ENCODE results near the gene GNGT2.
A peak's percentile ranks its signal among the peaks of the same experiment; 100 is the strongest.
"Not testable (repeated sequence)": the region's sequence is repeated elsewhere in the genome, so short reads cannot be mapped to it uniquely, and the experiment has no call there.

GNGT2 gene

DNA sequence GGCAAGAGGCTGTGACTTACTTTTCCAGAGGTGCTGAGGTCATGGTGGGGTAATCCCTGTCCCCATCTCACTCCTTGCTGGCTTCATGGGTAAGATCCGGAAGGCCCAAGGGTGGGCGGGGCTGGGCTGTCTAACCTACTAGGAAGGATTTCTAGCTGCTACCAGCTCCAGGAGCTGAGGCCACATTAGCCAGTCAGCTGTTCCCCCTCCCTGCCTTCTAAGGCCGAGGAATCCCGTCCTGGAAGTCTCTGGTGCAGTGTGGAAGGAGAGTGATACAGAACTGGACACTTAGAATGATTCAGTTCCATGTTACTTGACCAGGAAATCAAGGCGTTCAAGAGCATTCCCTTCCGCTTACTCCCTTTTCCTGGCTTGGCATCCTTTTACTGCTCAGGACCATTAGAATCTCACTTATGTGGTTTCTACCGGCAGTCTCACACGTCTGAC, 8.9 kb downstream of the GNGT2 start:
- no peak for DNase-seq

DNA sequence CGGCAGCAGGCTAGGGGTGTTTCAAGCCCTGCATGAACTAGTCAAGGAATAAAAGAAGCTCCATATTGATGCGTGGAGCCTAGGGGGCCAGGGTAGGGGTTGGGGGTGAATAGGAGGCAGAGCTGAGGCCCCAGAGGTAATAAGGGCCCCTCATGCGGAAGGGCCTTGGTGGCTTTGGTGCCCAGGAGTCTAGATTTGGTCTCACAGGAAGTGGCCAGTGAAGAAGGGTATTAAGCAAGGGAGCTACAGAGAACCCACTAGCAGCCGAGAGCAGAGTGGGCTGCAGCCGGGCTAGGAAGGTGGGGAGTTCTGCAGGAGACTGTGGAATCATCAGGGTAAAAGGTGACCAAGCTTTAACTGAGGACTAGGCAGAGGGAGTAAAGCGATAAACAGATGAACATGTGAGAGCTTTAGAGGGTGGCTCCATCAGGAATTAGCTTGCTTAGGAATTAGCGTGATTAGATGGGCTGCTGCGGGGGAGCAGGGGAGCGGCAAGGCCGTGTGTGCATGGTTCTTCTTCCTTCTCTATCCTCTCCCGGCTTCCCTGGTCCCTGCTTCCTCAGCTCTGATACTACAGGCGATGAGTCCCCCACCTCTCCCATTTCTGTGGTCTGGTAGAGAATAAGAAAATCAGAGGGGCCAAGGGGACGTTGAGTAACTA, 9.8 kb downstream of the GNGT2 start:
- DNase-seq, result no peak

DNA sequence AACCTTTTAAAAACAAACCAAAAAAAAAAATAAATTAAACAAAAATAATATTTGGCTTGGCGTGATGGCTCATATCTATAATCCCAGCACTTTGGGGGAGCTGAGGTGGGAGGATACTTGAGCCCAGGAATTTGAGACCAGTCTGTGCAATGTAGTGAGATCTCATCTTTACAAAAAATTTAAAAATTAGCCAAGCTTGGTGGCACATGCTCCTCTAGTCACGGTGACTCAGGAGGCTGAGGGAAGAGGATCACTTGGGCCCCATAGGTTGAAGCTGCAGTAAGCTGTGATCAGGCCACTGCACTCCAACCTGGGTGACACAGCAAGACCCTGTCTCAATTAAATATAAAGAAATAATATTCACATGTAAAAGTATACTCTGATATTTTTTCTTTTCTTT, 12.2 kb downstream of the GNGT2 start:
- DNase-seq, result no peak

DNA sequence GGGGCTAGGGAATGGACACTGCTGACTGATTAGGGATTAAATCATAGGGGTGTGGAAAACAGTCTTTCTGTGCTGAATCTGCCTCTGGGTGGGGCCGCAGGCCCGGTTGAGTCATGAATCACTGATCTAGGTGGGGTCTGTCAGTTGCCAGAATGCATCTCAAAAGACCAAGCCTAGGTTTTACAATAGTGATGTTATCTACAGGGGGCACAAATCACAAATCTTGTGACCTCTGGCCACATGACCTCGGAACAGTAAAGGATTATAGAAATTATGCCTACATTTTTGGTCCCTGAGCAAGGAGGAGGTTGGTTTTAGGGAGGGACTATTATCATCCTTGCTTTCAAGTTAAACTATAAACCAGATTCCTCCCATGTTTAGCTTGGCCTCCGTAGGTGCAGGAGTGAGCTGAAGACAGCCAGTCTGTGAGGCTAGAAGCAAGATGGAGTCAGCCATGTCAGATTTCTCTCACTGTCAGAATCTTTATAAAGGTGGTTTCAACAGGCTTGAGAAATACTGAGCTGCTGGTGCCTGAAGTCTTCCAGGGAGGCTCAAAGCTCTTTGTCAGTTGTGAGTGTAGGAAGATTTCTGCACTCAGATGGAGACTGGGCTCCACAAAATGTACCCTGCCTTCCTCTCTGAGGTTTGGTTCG, 12.9 kb downstream of the GNGT2 start:
- DNase-seq, result no peak

DNA sequence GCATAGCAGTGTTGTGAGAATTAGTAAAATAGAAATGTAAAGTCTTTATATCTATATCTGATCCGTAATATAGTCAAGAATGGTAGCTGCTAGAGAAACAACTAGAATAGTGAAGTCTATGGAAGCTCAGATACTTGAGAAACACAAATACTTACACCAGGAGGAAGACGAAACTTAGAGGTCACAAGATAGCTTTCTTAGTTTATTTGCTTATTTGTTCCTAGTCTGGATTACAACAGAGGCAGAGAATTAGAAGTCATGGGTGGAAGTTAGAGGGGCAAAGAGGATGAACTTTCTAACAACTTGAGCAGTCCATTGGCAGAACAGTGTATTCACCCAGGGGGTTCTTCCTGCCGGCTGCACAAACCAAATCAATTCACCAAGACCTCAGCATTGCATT, 13.9 kb downstream of the GNGT2 start:
- DNase-seq, result no peak

DNA sequence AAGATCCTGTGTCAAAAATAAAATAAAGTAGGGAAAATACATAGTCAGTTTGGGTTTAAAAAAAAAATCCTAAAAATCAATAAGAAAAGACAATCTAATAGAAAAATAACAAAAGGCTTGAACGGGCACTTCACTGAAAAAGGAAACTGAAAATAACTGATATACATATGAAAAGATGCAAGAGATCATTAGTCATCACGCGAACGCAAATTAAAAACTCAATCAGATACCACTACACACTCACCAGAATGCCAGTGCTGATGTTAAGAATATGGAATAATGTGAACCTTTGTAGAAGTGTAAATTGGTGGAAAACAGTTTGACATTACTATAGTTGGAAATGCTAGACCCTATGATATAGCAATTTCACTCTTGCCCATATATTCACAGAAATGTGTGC, 14.6 kb downstream of the GNGT2 start:
- peak; percentile 59 for DNase-seq

DNA sequence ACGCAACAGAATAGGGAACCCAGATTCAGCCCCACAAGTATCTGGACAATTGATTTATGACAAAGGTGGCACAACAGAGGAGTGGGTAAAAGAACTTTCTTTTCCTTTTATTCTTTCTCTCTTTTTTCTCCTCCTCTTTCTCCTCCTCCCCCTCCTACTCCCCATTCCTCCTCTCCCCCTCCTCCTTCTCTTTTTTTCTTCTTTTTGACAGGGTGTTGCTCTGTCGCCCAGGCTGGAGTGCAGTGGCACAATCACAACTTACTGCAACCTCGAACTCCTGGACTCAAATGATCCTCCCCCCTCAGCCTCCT, 16.1 kb downstream of the GNGT2 start:
- DNase-seq, result no peak

DNA sequence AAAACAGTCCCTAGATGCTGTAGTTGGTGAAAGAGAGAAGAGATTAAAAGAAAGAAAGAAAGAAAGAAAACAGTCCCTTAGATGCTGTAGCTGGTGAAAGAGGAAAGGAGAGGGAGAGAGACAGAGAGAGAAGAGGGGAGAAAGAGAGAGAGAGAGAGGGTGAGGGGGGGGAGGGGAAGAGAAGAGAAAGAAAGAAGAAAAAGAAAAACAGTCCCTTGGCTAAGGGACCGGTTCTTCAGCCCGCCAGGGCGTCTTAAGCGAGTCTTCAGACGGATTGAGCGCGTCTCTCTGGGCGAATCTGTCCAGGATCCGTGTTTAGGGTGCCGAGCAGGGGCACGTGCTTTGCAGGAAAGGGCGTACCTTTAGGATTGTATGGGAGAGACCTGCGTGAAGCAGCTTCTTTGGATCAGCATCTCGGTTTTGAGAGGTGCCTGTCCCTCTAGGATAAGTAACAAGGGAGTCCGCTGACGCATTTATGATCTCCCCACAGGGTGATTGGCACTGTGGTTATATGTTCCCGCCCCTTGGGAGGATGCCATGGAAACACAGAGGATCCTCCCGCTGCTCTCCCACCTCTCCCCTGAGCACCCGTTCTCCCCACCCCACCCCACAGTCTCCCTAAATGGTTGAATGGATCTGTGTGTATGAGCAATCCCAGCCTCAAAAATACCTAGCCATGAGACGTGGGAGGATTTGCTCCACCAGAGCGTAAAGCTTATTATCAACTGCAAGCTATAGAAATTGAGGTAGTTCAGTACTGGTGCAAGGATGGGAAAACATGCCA, 16.7 kb downstream of the GNGT2 start:
- peak; percentile 55 for DNase-seq

DNA sequence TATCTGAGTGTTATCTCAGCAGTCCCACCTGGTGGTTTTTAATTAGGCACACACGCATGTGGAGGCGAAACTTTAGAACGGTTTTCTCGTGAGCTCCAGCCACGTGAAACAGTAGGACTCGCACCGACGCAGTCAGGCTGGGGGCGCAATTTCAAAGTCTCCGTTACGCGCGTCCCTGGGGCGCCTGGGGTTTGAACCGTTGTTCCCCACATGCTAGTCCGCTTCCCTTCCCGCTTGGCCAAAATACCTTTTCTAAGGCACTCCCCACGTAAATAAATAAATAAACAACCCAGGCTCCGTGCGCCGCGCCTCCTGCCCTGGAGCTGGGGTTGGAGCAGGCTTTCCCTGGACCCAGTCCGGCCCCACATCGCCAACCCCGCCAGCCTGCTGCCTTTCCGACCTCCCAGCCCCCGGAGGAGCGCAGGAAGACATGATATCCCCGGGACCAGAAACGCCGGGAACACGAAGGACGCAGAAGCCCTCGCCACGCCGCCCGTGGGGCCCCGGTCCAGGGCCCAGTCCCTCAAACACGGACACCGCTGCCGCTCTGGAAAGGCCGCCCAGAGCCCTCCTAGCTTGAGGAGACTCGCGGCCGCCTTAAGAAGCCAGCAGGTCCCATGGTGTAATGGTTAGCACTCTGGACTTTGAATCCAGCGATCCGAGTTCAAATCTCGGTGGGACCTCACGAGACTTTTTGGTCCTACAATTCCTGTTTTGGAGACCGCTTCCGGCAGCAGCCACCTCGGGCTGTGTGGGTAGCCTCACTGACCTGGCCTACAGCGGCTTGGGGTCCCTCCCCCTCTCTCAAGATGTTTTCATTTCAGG, 18.2 kb downstream of the GNGT2 start:
- DNase-seq, result peak; percentile 90

DNA sequence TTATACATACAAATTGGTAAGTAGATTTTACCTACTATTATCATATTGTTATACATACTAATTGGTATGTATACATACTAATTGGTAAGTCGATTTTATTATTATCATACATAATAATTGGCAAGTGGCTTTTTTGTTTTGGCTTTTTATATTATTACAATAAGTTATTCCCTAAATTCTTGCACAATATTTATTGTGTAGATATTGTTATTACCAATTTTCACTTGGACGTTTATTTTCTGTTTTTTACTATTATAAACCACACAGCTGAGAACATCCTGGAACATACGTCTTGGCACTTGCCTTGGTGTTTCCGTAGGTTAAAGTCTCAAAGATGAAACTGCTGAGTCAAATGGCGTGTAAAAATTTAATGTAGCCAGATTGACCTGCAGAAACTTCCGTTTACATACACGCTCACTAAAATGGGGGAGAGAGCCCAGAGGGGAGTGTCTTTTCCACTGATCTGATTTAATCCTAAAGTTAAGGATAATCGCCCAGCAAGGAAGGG, 18.9 kb downstream of the GNGT2 start:
- peak; percentile 86 for DNase-seq

DNA sequence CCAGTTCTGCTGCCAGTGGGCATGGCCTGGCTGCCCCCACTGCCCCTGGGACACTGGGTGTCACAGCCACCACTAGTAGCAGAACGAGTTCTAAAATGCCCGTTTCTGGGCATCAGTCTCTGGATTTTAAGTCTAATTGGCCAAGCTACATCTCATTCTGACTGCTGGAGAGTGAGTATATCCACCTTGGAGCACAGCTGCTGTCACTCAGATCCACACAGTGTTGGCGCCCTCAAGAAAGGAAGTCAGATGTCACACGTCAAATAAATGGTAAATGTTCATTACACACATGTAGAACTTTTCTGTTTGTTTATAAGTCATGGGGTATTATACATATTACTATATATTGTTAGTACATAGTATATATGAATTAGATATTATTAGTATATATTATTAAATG, 19.4 kb downstream of the GNGT2 start:
- no peak for DNase-seq

DNA sequence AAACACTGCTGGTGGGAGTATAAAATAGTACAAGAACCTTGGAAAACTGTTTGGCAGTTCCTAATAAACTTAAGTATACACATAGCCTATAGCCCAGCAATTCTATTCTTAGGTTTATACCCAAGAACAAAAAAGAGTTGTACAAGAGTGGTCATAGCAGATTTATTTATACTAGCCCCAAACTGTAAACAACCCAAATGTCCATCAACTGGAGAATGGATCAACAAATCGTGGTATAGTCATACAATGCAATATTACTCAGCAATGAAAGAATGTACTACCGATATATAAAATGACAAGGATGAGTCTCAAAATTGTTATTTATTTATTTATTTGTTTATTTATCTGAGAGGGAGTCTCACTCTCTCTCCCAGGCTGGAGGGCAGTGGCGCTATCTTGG, 23.1 kb downstream of the GNGT2 start:
- DNase-seq, result no peak

DNA sequence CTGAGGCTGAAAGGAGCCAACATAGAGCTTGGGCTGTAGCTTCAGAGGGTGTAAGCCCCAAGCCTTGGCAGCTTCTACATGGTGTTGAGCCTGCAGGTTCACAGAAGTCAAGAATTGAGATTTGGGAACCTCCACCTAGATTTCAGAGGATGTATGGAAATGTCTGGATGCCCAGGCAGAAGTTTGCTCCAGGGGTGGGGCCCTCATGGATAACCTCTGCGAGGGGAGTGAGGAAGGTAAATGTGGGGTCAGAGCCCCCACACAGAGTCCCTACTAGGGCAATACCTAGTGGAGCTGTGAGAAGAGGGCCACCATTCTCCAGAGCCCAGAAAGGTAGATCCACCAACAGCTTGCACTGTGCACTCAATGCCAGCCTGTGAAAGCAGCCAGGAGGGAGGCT, 25.0 kb downstream of the GNGT2 start:
- not testable (repeated sequence) for DNase-seq

DNA sequence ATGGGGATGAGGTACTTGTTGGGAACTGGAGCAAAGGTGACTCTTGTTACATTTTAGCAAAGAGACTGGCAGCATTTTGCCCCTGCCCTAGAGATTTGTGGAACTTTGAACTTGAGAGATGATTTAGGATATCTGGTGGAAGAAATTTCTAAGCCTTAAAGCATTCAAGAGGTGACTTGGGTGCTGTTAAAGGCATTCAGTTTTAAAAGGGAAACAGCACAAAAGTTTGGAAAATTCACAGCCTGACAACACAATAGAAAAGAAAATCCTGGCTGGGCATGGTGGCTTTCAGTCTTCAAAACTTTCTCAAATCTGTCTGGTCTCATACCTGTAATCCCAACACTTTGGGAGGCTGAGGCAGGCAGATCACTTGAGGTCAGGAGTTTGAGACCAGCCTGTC, 25.9 kb downstream of the GNGT2 start:
- not testable (repeated sequence) for DNase-seq

DNA sequence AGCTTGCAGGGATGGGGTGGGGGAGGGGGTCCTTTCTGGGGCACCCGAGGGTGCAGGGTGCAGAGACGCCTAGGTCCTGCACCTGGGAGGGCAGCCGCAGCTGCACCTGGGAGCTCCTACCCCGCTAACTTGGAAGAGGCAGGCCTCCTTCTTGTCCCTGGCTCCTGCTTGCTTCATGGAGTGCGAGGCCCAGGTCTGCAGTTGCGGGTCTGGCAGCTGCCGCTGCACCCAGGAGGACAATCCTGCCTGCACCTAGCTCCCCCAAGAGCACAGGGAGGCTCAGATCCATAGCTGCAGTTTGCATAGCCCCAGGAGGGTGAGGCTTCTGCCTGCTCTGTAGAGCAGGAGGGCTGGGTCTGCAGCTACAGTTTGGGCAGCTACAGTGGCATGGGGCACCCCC, 26.6 kb downstream of the GNGT2 start:
- no peak for DNase-seq

DNA sequence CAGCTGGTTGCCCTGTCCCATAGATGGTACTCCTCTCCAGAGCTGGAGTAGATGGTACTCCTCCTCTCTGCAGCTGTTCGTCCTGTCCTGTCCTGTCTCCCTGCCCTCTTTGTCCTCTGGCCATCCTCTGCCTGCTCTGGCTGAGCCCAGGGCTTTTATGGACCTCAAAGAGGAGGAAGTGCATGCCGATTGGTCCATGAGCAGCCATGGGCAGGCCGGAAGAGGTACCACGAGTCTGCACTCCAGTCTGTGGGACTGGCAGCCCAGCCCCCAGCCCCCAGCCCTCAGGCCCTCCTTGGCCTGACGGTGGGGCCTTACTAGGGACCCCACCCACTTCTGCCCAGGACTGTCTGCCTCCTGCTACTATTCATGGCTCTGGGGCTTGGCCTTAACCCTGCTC, 27.0 kb downstream of the GNGT2 start:
- no peak for DNase-seq

DNA sequence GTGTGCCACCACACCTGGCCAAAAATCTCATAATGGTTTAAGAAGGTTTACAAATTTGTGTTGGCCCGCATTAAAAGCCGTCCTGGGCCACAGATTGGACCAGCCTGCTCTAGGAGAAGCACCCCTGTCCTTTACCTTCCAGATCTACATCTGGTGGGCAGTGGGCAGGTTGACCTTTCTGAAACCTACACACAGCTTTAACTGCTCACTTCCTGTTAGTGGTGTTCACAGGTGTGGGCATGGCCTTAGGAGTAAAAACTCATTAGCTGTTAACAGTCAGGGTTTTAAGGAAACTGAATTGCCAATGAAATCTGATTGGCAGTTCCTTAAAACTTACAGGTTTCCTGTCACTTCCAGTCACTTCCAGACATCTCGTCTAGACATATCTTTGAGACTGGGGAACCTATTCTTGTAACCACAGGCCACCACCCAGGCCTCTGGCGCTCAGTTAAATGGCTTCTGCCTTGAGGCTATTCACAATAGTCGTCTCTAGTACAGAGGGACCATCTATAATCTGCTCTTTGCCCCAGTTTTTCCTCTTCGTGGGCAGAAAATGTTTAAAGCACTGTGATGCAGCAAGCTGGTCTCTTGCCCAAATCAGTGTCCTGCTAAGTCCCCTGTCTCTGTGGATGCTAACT, 29.3 kb downstream of the GNGT2 start:
- DNase-seq, result no peak

DNA sequence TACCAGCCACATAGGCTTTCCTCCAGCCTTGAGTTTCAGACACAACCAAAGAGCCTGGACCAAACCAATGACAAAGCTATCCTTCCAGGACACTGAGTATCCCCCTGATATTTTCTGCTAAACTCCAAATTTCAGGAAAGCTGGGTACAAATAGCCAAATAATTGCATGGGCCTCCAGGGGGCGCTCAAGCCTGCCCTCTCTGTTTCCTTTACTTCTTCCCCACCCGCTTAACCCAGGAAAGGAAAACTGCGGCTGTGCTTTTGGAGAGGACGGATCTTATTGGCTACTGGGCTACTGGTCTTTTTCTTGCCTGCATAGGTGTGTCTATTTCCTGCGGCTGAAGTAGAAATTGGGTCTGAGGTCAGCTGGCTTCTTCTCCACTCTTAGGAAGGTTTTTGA, 30.1 kb downstream of the GNGT2 start:
- peak; percentile 55 for DNase-seq

DNA sequence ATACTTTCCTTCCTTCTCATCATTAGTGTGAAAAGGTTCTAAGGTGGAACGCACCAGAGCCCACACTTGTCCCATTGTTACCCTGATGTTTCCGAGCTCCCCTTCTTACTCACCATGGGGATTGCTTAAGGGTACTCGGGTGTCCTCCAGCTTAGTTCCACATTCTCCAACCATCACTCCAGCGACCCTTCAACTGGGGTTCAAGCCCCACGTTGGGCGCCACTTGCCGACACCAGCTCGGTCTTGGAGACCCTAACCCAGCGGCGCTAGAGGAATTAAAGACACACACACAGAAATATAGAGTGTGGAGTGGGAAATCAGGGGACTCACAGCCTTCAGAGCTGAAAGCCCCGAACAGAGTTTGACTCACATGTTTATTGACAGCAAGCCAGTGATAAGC, 34.4 kb downstream of the GNGT2 start:
- not testable (repeated sequence) for DNase-seq

DNA sequence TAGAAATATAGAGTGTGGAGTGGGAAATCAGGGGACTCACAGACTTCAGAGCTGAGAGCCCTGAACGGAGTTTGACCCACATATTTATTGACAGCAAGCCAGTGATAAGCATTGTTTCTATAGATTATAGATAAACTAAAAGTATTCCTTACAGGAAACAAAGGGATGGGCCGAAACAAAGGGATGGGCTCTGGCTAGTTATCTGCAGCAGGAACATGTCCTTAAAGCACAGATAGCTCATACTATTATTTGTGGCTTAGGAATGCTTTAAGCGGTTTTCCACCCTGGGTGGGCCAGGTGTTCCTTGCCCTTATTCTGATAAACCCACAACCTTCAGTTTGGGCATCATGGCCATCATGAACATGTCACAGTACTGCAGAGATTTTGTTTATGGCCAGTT, 39.7 kb downstream of the GNGT2 start:
- not testable (repeated sequence) for DNase-seq

DNA sequence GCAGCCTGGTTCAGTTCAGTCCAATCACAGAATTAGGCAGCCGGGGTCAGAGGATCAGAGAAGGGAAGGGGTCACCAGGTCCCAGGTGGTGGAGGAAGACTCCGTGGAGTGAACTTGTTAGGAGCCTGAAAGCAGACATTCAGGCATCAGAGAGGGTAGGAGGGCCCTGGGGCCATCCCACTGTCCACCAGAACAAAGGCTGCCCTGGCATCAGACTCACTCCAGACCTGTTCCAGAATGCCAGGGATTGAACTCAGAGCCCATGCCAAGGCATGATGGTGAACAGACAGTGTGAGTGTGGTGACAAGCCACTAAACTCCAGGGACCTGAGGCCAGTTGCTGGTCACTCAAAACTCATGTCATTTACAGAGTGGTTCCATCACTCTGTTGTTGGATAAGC, 40.2 kb downstream of the GNGT2 start:
- DNase-seq, result no peak

DNA sequence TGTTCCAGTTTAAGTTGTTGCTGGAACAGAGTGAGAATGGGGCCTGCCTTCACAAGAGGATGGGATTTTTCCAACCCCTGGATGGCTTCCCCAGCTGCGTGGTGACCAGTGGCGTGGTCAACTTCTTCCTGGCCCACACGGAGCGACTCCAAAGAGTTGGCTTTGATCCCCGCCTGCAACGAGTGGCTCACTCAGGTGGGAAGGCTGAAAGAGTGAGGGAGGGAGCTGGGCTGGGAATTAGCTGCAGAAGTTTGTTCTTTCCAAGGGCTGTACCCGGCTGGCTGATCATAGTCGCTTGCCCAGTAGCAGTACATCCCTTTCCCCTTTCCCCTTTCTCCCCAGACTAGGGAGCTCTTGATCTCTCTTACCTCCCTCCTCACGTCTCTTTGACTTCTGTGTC, 41.7 kb downstream of the GNGT2 start:
- DNase-seq, result no peak

DNA sequence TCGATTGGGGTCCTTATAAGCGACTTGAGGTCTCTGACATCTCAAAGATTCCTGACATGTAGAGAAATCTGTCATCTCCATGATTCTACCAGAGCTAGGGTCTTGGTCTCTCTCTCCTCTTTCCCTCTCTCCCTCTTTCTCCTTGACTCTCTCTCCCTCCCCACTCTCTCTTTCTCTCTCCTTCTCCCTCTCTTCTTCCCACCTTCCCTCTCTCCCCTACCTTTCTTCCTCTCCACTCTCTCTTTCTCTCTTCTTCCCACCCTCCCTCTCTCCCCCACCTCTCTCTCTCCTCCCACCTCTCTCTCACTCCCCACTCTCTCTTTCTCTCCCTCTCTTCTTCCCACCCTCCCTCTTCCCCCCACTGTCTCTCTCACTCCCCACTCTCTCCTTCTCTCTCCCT, 45.2 kb downstream of the GNGT2 start:
- no peak for DNase-seq
